IMR-90 (cell line): ENCODE measurements around the gene ACBD7. TPM values are rescaled to one million over a fixed set of nuclear protein-coding genes. Genes with fewer than 3 reads are reported as not detected.

Experiments
- ATAC-seq: fragments of 200-7000 bp; cut with Tn5 transposase; 2 replicates; pipeline ENCODE4 v1.9.1; 2020; ENCODE audit warnings: low read depth, mild to moderate bottlenecking, moderate library complexity
- BruUV-seq: library from RNA; stranded (reverse); fragments of 400-500 nt; replicated peaks from 2 replicates; lab custom pipeline; 2021; lab: Mats Ljungman, UMichigan
- CTCF ChIA-PET: fragments of 300-600 bp; formaldehyde crosslinking; extraction: SDS; loops from one replicate; lab custom pipeline; 2021; ENCODE audit warnings: antibody characterized with exemption; lab: Yijun Ruan, JAX
- POLR2A ChIA-PET: fragments of 300-600 bp; sonication (Branson Sonifier 250); formaldehyde crosslinking; loops from one replicate; lab custom pipeline; 2022; ENCODE audit warnings: antibody characterized with exemption; ENCODE audit not compliant: unreplicated experiment; lab: Charles Lee
- DNase-seq: peaks from one replicate; pipeline ENCODE4 v3.0.0; 2013
- H2AFZ ChIP-seq: replicated peaks from 2 replicates; pipeline ENCODE3; 2013; ENCODE audit warnings: low read length, mild to moderate bottlenecking; ENCODE audit not compliant: poor library complexity
- H2AK5ac ChIP-seq: 2 replicates; pipeline ENCODE4 v1.6.1; 2013; ENCODE audit warnings: low read depth, low read length, inconsistent platforms
- H2AK9ac ChIP-seq: replicated peaks from 2 replicates; pipeline ENCODE3; 2013; ENCODE audit warnings: mild to moderate bottlenecking, low read depth, low read length, moderate library complexity; ENCODE audit not compliant: poor library complexity
- H2BK120ac ChIP-seq: 2 replicates; pipeline ENCODE4 v1.6.1; 2013; ENCODE audit warnings: low read depth, low read length, inconsistent platforms
- H2BK15ac ChIP-seq: 3 replicates; pipeline ENCODE4 v1.6.1; 2013; ENCODE audit warnings: low read depth, low read length, inconsistent platforms
- H2BK20ac ChIP-seq: 2 replicates; pipeline ENCODE4 v1.6.1; 2013; ENCODE audit warnings: low read depth, mild to moderate bottlenecking, inconsistent platforms, low read length, moderate library complexity
- H2BK5ac ChIP-seq: 2 replicates; pipeline ENCODE4 v1.6.1; 2013; ENCODE audit warnings: mild to moderate bottlenecking, low read depth, low read length, inconsistent platforms; ENCODE audit not compliant: poor library complexity, severe bottlenecking
- H3K14ac ChIP-seq: replicated peaks from 2 replicates; pipeline ENCODE4 v1.6.1; 2013; ENCODE audit warnings: low read depth, low read length, inconsistent platforms
- H3K18ac ChIP-seq: 2 replicates; pipeline ENCODE4 v1.6.1; 2013; ENCODE audit warnings: low read depth, low read length, control low read depth
- H3K23ac ChIP-seq: 2 replicates; pipeline ENCODE4 v1.6.1; 2013; ENCODE audit warnings: low read depth, low read length, inconsistent platforms
- H3K27ac ChIP-seq: 2 replicates; pipeline ENCODE4 v1.5.1; 2013; ENCODE audit warnings: mild to moderate bottlenecking, control low read depth, low read length; ENCODE audit not compliant: insufficient read depth
- H3K27me3 ChIP-seq: 2 replicates; pipeline ENCODE4 v1.6.1; 2013; ENCODE audit warnings: low read length; ENCODE audit not compliant: control insufficient read depth, insufficient read depth
- H3K36me3 ChIP-seq: 2 replicates; pipeline ENCODE4 v1.6.1; 2013; ENCODE audit warnings: low read length, mixed read lengths; ENCODE audit not compliant: control insufficient read depth, insufficient read depth
- H3K4ac ChIP-seq: 2 replicates; pipeline ENCODE4 v1.6.1; 2013; ENCODE audit warnings: low read depth, low read length, inconsistent platforms
- H3K4me1 ChIP-seq: 2 replicates; pipeline ENCODE4 v1.6.1; 2013; ENCODE audit warnings: low read length, mixed read lengths; ENCODE audit not compliant: control insufficient read depth, insufficient read depth
- H3K4me2 ChIP-seq: 2 replicates; pipeline ENCODE4 v1.6.1; 2013; ENCODE audit warnings: low read depth, mild to moderate bottlenecking, control low read depth, low read length, moderate library complexity
- H3K4me3 ChIP-seq: 2 replicates; pipeline ENCODE4 v1.5.1; 2013; ENCODE audit warnings: low read depth, mild to moderate bottlenecking, control low read depth, low read length, moderate library complexity; ENCODE audit not compliant: insufficient read depth
- H3K56ac ChIP-seq: 2 replicates; pipeline ENCODE4 v1.6.1; 2013; ENCODE audit warnings: low read length, inconsistent platforms; ENCODE audit not compliant: insufficient read depth; ENCODE audit errors: extremely low read depth
- H3K79me1 ChIP-seq, 2 experiments: 2 replicates each; pipeline ENCODE4 v1.6.1; 2013; ENCODE audit warnings: low read length in 2 of 2, inconsistent platforms in 1 of 2, low read depth in 1 of 2
- H3K9ac ChIP-seq: 2 replicates; pipeline ENCODE4 v1.6.1; 2013; ENCODE audit warnings: low read depth, low read length, control low read depth
- H3K9me1 ChIP-seq: 2 replicates; pipeline ENCODE4 v1.6.1; 2013; ENCODE audit warnings: low read length, inconsistent platforms; ENCODE audit not compliant: insufficient read depth
- H3K9me3 ChIP-seq: 2 replicates; pipeline ENCODE4 v1.6.1; 2013; ENCODE audit warnings: low read length; ENCODE audit not compliant: control insufficient read depth, insufficient read depth
- H4K20me1 ChIP-seq: 2 replicates; pipeline ENCODE4 v1.6.1; 2013; ENCODE audit warnings: low read length, inconsistent platforms; ENCODE audit not compliant: insufficient read depth
- H4K5ac ChIP-seq: 2 replicates; pipeline ENCODE4 v1.6.1; 2013; ENCODE audit warnings: mild to moderate bottlenecking, low read depth, low read length, control low read depth
- H4K8ac ChIP-seq, 2 experiments: 2 replicates each; pipeline ENCODE4 v1.6.1; 2013; ENCODE audit warnings: low read depth in 2 of 2, low read length in 2 of 2, control low read depth in 1 of 2, inconsistent platforms in 1 of 2
- H4K91ac ChIP-seq: 2 replicates; pipeline ENCODE4 v1.6.1; 2013; ENCODE audit warnings: low read depth, low read length, inconsistent platforms; ENCODE audit not compliant: insufficient read depth
- CEBPB ChIP-seq: IDR thresholded peaks from 2 replicates; pipeline ENCODE4 v1.6.1; 2012; ENCODE audit warnings: low read depth, low read length, improper control_type of control experiment
- POLR2A ChIP-seq: IDR thresholded peaks from 2 replicates; pipeline ENCODE4 v1.6.1; 2012; ENCODE audit warnings: mild to moderate bottlenecking, low read depth, low read length
- WGBS, 2 experiments: methylation state at CpG; one replicate each; pipeline versions ENCODE4 v1.1.5 to v1.1.7; 2013; ENCODE audit warnings: missing lambda C conversion rate in 2 of 2; ENCODE audit not compliant: insufficient read length in 1 of 2; ENCODE audit errors: extremely low coverage in 2 of 2; 5-methylcytosine and 5-hydroxymethylcytosine counted together
- dilution Hi-C: fragments of 300-500 bp; cut with HindIII; formaldehyde crosslinking; loops from one replicate; pipeline ENCODE4 v1.14.3; 2018; ENCODE audit warnings: low sequenced_read_pairs; ENCODE audit not compliant: unreplicated experiment
- in situ Hi-C: fragments of 300-500 bp; cut with MboI; formaldehyde crosslinking; loops from 3 replicates; pipeline ENCODE4 v1.14.3; 2019; ENCODE audit warnings: low sequenced_read_pairs, inconsistent platforms, mixed read lengths
- intact Hi-C: fragments of 100-400 bp; cut with micrococcal nuclease; formaldehyde crosslinking; loops from 2 replicates; pipeline ENCODE4 v1.10.0; 2022
- polyA plus RNA-seq, 3 experiments: library from polyadenylated mRNA; depleted of rRNA; stranded (reverse); fragments of >200 nt; gene quantifications; 2 replicates each; pipeline ENCODE4 v1.2.3, GENCODE V29; 2012; ENCODE audit warnings: low replicate concordance in 1 of 3
- total RNA-seq: library from RNA; depleted of rRNA; stranded (reverse); fragments of >200 nt; gene quantifications from 2 replicates; pipeline ENCODE4 v1.2.3, GENCODE V29; 2012

The ACBD7 gene
- total and polyA plus RNA-seq, 2 of the 4 experiments (the other 2 are of a cell fraction): 0.29 to 0.54 TPM

DNA sequence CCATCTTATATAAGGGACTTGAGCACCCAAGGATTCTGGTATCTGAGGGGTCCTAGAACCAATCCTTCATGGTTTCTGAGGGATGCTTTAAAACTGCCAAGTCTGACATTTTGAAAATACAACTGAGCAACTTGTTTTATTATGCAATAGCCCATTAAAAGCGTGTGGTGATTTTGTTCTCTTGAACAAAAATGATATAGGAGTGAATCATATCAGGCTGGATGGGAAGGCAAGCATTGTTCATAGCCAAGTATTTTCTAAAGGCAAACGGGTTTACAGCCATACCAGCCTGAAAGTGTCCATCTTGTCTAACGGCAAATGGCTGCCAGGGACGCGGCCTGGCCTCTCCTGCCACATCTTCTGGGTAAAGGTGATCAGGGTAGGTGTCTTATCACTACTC, 31.9 kb upstream of the ACBD7 start:
- ChIA-PET POLR2A (no interaction called here), CTCF (no interaction called here)
- Histone ChIP-seq H3K36me3 (peaks cover 12% of the 10 kb centered on the region), H2AFZ (no peak overlapping the region), H2BK15ac (no peak overlapping the region), H3K18ac (no peak overlapping the region), H4K8ac (no peak overlapping the region), H4K5ac (no peak overlapping the region), H3K9me1 (peaks cover 4% of the 10 kb centered on the region; the same call in 1 of the 2 replicates), H3K4me2 (no peak overlapping the region), H2BK5ac (no peak overlapping the region), H4K20me1 (no peaks in the 10 kb centered on the region), H3K27ac (no peak overlapping the region), H3K9me3 (no peaks in the 10 kb centered on the region), H3K4me1 (peaks cover 7% of the 10 kb centered on the region), H2BK20ac (no peak overlapping the region), H4K91ac (no peak overlapping the region), H3K4ac (no peak overlapping the region), H3K79me1 (peaks cover 2 to 15% of the 10 kb centered on the region in 2 experiments; a peak in 3 of 4 replicates), H3K9ac (no peak overlapping the region), H2AK9ac (no peak overlapping the region), H3K14ac (no peak overlapping the region), H3K56ac (no peak overlapping the region), H2AK5ac (no peak overlapping the region), H3K4me3 (no peak overlapping the region), H3K23ac (no peak overlapping the region), H3K27me3 (no peaks in the 10 kb centered on the region), H2BK120ac (no peak overlapping the region)
- peak; percentile 79 for DNase-seq
- WGBS, 2 experiments: no CpG with 5 or more reads among the region's 5 CpGs
- no peak for TF ChIP-seq POLR2A
- peak; percentile 90 for TF ChIP-seq CEBPB
- dilution Hi-C loops: no loop called here
- intact Hi-C loops: no loop called here
- no TSS peak for BruUV-seq
- in situ Hi-C loops: no loop called here
- peak; percentile 49 for ATAC-seq
